HG02943 (cell line): ENCODE results near the gene PROSER3.
"Not testable (repeated sequence)": the region's sequence is repeated elsewhere in the genome, so short reads cannot be mapped to it uniquely, and the experiment has no call there.

Experiments
- ATAC-seq: cut with Tn5 transposase; IDR thresholded peaks from one replicate; pipeline ENCODE4 v1.9.1; 2021; ENCODE audit warnings: mild to moderate bottlenecking, low read depth, moderate library complexity; ENCODE audit not compliant: unreplicated experiment

Gene PROSER3

DNA sequence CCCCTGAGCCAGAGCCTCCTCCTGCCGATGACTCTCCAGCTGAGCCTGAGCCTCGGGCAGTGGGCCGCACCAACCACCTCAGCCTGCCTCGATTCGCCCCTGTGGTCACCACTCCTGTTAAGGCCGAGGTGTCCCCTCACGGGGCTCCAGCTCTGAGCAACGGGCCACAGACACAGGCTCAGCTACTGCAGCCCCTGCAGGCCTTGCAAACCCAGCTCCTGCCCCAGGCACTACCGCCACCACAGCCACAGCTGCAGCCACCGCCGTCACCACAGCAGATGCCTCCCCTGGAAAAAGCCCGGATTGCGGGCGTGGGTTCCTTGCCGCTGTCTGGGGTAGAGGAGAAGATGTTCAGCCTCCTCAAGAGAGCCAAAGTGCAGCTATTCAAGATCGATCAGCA is 36.6 kb upstream of the PROSER3 start:
- no peak for ATAC-seq

DNA sequence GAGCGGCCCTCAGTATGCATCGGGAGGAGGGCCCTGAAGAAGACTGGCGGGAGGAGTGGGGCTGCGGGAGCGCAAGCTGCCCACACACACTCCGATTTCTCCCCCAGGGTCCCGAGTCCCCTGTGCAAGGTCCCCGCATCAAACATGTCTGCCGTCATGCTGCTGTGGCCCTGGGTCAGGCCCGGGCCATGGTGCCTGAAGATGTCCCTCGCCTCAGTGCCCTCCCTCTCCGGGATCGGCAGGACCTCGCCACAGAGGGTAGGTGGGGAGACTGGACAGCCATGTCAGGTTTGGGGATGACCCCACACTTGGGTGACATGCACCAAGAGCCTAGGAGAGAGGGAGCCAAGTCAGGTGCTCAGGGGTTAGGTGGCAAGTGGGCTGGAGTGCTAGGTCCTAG is 35.5 kb upstream of the PROSER3 start:
- no peak for ATAC-seq

DNA sequence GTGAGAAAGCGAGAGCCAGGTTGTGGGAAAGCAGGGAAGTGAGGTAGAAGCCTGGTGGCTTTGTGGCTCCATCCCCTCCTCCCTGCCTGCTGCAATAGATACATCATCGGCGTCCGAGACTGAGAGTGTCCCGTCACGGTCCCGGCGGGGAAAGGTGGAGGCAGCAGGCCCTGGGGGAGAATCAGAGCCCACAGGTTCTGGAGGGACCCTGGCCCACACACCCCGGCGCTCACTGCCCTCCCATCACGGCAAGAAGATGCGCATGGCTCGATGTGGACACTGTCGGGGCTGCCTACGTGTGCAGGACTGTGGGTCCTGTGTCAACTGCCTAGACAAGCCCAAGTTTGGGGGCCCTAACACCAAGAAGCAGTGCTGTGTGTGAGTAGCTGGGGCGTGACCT is 35.1 kb upstream of the PROSER3 start:
- ATAC-seq: no peak

DNA sequence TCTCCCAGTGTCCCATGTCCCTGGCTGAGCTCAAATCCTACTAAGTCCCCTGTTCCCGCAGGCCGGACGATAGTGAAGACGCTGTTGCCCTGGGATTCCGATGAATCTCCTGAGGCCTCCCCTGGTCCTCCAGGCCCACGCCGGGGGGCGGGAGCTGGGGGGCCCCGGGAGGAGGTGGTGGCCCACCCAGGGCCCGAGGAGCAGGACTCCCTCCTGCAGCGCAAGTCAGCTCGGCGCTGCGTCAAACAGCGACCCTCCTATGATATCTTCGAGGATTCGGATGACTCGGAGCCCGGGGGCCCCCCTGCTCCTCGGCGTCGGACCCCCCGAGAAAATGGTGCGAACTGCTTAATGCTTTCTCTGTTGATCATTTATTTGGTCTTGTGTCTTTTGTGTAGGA is 34.3 kb upstream of the PROSER3 start:
- ATAC-seq: no peak

DNA sequence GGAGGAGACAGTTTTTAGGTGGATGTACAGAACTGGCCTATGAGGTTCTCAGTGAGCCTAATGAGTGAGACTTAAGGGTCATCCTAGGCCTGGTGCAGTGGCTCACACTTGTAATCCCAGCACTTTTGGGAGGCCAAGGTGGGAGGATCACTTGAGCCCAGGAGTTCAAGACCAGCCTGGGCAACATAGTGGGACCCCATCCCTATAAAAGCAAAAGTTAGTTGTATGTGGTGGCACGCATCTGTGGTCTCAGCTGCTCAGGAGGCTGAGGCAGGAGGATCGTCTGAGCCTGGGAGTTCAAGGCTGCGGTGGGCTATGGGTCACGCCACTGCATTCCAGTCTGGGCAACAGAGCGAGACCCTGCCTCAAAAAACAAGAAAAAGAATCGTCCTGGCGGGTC is 33.8 kb upstream of the PROSER3 start:
- not testable (repeated sequence) for ATAC-seq

DNA sequence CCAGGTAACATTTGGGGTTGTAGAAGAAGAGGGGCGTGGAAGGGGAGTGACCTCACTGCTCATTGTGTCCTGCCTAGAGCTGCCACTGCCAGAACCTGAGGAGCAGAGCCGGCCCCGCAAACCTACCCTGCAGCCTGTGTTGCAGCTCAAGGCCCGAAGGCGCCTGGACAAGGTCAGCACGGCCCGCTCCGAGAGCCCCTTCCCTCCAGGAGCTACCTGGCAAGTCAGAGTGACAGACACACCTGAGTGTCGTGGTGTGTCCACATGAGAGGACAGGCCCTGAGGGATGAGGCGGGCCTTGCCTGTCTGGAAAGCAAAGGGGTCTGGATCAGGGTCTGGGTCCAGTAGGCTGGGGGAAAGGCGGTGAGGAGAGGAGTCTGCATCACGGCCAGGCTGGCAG is 33.4 kb upstream of the PROSER3 start:
- ATAC-seq: no peak

DNA sequence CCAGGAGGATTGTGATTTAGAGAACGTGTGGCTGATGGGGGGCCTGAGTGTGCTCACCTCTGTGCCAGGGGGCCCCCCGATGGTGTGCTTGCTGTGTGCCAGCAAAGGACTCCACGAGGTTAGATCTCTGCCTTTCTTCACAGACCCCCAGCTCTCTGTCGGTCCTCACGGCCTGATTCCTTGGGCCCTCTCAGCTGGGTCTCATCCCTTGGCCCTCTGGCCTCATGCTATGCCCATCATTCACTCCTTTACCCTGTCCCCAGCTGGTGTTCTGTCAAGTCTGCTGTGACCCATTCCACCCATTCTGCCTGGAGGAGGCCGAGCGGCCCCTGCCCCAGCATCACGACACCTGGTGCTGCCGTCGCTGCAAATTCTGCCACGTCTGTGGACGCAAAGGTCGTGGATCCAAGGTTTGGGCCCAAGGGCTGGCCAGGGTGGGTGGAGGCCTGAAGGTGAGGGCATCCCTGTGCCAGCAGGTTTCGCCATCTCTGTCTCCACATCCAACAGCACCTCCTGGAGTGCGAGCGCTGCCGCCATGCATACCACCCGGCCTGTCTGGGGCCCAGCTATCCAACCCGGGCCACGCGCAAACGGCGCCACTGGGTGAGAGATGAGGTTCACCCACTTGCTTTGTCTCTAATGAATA is 32.6 kb upstream of the PROSER3 start:
- no peak for ATAC-seq

DNA sequence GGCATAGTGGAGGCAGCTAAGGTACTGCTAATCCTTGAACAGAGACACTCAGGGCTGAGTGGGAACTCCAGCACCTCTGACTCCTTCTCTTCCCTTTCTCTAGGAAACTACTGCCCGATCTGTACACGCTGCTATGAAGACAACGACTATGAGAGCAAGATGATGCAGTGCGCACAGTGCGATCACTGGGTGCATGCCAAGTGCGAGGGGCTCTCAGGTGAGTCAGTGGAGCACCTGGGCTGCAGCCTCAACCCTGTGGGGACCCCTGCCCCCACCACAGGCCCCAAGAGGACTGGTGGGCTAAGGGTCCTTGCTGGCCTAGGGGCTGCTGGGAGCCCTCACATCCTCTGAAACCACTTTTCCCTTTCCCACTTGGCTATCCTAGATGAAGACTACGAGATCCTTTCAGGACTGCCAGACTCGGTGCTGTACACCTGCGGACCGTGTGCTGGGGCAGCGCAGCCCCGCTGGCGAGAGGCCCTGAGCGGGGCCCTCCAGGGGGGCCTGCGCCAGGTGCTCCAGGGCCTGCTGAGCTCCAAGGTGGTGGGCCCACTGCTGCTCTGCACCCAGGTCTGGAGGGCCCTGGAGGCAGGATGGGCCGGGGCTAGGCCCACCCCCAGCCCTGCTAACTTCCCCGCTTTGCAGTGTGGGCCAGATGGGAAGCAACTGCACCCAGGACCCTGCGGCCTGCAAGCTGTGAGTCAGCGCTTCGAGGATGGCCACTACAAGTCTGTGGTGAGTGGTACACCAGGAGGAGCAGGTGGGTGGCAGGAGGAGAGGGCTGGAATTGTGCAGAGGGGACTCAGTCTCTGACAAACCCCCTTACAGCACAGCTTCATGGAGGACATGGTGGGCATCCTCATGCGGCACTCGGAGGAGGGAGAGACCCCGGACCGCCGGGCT is 30.7 kb upstream of the PROSER3 start:
- ATAC-seq: no peak

DNA sequence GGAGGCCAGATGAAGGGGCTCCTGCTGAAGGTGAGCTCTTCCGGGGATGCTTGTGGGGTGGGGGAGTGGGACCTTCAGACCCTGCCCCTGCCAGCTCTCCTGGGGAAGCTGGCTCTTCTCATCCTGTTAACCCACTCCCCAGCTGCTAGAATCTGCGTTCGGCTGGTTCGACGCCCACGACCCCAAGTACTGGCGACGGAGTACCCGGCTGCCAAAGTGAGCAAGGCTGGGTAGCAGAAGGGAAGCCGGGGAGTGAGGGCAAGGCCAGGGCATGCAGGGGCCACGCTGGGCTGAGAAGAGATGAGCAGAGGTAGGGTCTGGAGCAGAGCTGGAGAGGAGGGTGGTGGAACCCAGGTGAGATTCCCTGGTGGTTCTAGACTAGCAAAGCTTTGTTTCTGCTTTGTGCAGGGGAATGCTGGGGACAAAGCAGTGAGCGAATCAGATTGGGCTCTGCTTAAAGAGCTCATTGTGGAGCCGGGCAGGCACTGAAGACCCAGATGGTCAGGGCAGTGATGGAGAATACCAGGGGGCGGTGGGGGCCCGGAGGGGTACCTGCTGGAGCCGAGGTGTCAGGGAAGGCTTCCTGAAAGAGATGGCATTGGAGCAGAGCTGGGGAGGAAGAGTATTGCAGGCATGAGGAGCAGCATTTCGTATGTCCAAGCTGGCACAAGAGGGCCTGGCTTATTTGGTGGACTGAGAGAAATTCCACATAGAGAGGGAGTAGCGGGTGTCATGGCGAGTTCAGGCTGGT is 29.8 kb upstream of the PROSER3 start:
- no peak for ATAC-seq

DNA sequence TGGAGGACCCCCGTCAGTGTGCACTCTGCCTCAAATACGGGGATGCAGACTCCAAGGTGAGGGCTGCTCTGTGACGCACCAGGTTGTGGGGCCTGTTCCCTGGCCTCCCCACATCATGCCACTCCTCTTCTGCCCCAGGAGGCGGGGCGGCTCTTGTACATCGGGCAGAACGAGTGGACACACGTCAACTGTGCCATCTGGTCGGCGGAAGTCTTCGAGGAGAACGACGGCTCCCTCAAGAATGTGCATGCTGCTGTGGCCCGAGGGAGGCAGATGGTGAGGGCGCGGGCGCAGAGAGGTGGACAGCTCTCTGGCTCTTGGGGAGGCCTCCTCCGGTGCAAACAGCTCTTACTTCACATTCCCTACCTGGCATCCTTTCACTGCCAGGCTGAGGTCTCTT is 29.0 kb upstream of the PROSER3 start:
- ATAC-seq: no peak

DNA sequence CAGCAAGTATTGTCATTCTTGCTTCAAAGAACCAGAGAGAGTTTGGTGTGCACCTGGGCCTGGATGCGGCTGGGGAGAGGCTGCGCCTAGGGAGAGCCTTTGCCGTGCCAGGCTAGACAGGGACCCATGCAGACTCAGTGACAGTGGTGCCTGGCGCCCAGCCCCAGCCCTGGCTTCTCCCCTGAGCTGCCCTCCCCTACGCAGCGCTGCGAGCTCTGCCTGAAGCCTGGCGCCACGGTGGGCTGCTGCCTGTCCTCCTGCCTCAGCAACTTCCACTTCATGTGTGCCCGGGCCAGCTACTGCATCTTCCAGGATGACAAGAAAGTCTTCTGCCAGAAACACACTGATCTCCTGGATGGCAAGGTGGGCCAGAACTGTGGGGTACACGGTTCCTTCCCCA is 28.2 kb upstream of the PROSER3 start:
- no peak for ATAC-seq

DNA sequence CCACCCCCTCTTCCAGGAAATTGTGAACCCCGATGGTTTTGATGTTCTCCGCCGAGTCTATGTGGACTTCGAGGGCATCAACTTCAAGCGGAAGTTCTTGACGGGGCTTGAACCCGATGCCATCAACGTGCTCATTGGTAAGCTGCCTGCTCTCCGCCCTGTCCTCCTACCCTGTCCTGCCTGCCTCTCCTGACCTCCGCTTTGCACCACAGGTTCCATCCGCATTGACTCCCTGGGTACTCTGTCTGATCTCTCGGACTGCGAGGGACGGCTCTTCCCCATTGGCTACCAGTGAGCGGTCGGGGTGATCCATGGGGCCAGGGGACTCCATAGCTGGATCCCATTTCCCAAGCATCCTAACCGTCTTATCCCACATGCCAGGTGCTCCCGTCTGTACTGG is 27.6 kb upstream of the PROSER3 start:
- no peak for ATAC-seq

DNA sequence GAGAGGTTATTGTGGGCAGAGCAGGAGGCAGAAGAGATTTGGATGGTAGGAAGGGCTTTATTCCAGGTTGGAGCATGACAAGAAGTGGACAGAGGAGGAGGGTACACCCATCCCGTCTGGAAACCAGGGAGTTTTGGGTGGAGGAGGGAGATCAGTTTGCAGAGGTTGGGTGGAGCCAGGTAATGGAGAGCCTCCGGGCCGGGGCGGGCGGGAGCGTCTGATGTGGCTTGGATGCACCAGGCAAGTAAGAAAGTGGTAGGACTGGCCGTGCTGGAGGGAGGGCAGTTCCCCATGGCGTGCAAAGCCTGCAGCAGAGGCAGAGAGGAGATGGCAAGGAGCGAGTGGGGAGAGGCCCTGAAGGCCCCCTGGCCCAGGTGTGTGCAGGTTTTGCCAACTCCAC is 26.6 kb upstream of the PROSER3 start:
- ATAC-seq: no peak

DNA sequence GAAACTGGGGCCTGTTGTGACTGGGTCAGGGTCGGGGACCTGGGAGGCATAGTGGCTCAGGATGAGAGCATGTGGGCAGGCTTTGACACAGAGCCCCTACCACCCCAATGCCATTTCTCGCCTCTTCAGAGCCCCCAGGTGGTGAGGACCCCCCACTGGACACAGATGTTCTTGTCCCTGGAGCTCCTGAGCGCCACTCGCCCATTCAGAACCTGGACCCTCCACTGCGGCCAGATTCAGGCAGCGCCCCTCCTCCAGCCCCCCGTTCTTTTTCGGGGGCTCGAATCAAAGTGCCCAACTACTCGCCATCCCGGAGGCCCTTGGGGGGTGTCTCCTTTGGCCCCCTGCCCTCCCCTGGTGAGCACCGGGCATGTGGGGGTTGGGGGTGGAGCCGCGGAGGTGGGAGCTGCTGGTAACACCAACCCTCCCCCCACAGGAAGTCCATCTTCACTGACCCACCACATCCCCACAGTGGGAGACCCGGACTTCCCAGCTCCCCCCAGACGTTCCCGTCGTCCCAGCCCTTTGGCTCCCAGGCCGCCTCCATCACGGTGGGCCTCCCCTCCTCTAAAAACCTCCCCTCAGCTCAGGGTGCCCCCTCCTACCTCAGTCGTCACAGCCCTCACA is 26.1 kb upstream of the PROSER3 start:
- no peak for ATAC-seq

DNA sequence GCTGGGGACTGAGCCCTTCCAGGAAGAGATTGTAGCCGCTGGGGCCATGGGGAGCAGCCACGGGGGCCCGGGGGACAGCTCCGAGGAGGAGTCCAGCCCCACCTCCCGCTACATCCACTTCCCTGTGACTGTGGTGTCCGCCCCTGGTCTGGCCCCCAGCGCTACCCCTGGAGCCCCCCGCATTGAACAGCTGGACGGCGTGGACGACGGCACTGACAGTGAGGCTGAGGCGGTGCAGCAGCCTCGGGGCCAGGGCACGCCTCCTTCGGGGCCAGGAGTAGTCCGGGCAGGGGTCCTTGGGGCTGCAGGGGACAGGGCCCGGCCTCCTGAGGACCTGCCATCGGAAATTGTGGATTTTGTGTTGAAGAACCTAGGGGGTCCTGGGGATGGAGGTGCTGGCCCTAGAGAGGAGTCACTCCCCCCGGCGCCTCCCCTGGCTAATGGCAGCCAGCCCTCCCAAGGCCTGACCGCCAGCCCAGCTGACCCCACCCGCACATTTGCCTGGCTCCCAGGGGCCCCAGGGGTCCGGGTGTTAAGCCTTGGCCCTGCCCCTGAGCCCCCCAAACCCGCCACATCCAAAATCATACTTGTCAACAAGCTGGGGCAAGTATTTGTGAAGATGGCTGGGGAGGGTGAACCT is 25.3 kb upstream of the PROSER3 start:
- ATAC-seq: no peak

DNA sequence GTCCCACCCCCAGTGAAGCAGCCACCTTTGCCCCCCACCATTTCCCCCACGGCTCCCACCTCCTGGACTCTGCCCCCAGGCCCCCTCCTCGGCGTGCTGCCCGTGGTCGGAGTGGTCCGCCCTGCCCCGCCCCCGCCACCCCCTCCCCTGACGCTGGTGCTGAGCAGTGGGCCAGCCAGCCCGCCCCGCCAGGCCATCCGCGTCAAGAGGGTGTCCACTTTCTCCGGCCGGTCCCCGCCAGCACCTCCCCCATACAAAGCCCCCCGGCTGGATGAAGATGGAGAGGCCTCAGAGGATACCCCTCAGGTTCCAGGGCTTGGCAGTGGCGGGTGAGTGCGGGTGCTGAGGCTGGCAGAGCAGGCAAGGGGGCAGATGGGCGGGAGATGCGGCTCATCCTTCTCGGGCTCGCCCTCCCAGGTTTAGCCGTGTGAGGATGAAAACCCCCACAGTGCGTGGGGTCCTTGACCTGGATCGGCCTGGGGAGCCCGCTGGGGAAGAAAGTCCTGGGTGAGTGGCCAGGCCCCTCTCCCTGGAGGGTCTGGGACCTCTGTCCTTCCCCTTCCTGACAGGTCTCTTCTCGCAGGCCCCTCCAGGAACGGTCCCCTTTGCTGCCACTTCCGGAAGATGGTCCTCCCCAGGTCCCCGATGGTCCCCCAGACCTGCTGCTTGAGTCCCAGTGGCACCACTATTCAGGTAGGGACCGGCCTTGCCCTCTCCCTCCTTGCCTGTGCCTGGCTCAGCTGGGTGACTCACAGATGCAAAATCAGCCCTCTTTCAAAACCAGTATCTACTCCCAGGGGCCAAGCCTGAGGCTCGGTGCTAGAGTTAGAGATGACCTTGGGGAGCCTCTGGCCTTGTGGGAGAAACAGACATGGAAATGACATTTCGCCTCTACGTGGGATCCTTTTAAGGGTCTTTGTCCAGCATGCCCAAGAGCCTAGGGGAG is 24.5 kb upstream of the PROSER3 start:
- ATAC-seq: no peak

DNA sequence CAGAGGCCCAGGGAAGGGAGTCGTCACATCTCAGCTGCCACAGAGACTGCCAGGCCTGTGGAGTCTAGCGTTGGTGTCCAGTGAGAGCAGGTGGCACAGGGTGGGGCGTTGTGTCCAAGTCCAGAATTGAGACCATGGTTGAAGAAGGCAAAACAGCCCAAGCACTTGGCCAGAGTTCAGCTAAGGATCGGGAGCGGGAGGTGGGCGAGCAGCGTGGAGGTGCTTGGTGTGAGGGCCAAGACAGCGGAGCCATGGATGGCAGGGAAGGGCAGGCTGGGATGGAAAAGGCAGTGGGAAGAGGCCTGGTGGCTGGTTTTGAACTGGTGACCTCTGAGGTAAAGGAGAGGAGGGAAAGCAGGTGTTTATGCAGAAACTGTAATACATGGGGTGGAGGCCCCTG is 23.7 kb upstream of the PROSER3 start:
- ATAC-seq: no peak

DNA sequence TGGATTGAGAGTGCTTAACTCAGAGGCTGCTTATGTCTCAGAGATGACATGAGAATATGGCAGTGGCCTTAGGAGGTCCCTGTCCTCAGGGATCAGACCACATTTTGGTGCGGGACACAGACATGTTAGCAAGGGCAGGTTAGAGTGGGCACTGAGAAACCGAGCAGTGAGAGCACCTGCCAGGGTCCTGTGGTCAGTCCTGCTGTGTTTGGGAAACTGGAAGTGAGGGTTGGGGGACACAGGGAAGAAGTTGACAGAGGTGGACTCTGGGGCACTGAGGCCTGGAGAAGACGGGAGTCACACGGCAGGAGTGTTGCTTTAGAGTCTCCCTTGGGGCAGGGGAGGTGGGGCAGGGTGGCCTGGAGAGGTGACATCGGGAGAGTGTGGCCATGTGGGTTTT is 23.1 kb upstream of the PROSER3 start:
- no peak for ATAC-seq
